CD14-positive monocyte (primary cell): Measurements from ENCODE around the gene GAK. TPM values are rescaled to one million over a fixed set of nuclear protein-coding genes. Genes with fewer than 3 reads are reported as not detected.

Source experiments
- DNase-seq, 3 donors: peaks; one replicate each; pipeline ENCODE4 v3.0.0-alpha.2; 2011 to 2022
- H2AFZ ChIP-seq: 2 replicates; pipeline ENCODE4 v1.6.0; 2012; ENCODE audit warnings: mild to moderate bottlenecking, low read depth, low read length, inconsistent platforms; ENCODE audit not compliant: insufficient read depth, poor library complexity, severe bottlenecking
- H3K27ac ChIP-seq, 2 donors: 1 replicate in 1 of 2; 2 replicates in 1 of 2; pipeline ENCODE4 v1.5.1; 2012 to 2013; ENCODE audit warnings: low read length in 2 of 2, control low read depth in 1 of 2, inconsistent platforms in 1 of 2, low read depth in 1 of 2, mild to moderate bottlenecking in 1 of 2
- H3K27me3 ChIP-seq, 2 donors: one replicate each; pipeline versions ENCODE4 v1.6.0 to v1.6.1; 2011 to 2013; ENCODE audit warnings: low read length in 2 of 2; ENCODE audit not compliant: control insufficient read depth in 2 of 2, insufficient read depth in 2 of 2
- H3K36me3 ChIP-seq, 2 donors: replicated peaks in 1 of 2; 1 replicate in 1 of 2; 2 replicates in 1 of 2; pipeline versions ENCODE4 v1.5.1 to v1.6.1; 2012 to 2013; ENCODE audit warnings: low read length in 2 of 2, control low read depth in 1 of 2, inconsistent platforms in 1 of 2, mild to moderate bottlenecking in 1 of 2; ENCODE audit not compliant: insufficient read depth in 2 of 2, control insufficient read depth in 1 of 2
- H3K4me1 ChIP-seq, 2 donors: 1 replicate in 1 of 2; 2 replicates in 1 of 2; pipeline versions ENCODE4 v1.5.1 to v1.6.1; 2012 to 2013; ENCODE audit warnings: low read length in 2 of 2, control low read depth in 1 of 2, inconsistent platforms in 1 of 2, mild to moderate bottlenecking in 1 of 2, moderate library complexity in 1 of 2; ENCODE audit not compliant: insufficient read depth in 2 of 2, control insufficient read depth in 1 of 2
- H3K4me2 ChIP-seq: replicated peaks from 2 replicates; pipeline ENCODE3; 2012; ENCODE audit warnings: low read length, moderate library complexity, mild to moderate bottlenecking; ENCODE audit not compliant: poor library complexity, severe bottlenecking; ENCODE audit errors: extremely low read depth
- H3K4me3 ChIP-seq, 3 experiments: fragments of 200-600 bp in 1 of 3; sonication (generic) in 1 of 3; replicated peaks in 1 of 3; 1 replicate in 2 of 3; 2 replicates in 1 of 3; pipeline ENCODE4 v1.5.1; 2011 to 2013; ENCODE audit warnings: low read length in 3 of 3, mild to moderate bottlenecking in 3 of 3, control low read depth in 2 of 3, low read depth in 2 of 3, inconsistent platforms in 1 of 3, moderate library complexity in 1 of 3
- H3K79me2 ChIP-seq: 2 replicates; pipeline ENCODE4 v1.6.0; 2012; ENCODE audit warnings: mild to moderate bottlenecking, control low read depth, inconsistent platforms, low read length, moderate library complexity; ENCODE audit not compliant: insufficient read depth
- H3K9ac ChIP-seq: 2 replicates; pipeline ENCODE4 v1.6.0; 2017; ENCODE audit warnings: low read length, mild to moderate bottlenecking; ENCODE audit not compliant: insufficient read depth, poor library complexity, severe bottlenecking
- H3K9me3 ChIP-seq, 2 donors: replicated peaks in 1 of 2; 1 replicate in 1 of 2; 2 replicates in 1 of 2; pipeline versions ENCODE4 v1.5.1 to v1.6.1; 2012 to 2013; ENCODE audit warnings: low read length in 2 of 2, control low read depth in 1 of 2; ENCODE audit not compliant: control insufficient read depth in 1 of 2, insufficient read depth in 1 of 2
- H4K20me1 ChIP-seq: 2 replicates; pipeline ENCODE4 v1.6.0; 2012; ENCODE audit warnings: mild to moderate bottlenecking, low read length, control low read depth, moderate library complexity; ENCODE audit not compliant: insufficient read depth
- H3K27ac Mint-ChIP-seq, 7 donors: one replicate each; pipeline ENCODE4 v1.8.0; 2020; ENCODE audit warnings: mild to moderate bottlenecking in 7 of 7, mixed read lengths in 7 of 7, moderate library complexity in 6 of 7, inconsistent platforms in 2 of 7
- H3K27me3 Mint-ChIP-seq, 3 donors: one replicate each; pipeline ENCODE4 v1.8.0; 2021 to 2022; ENCODE audit warnings: low read depth in 3 of 3, mild to moderate bottlenecking in 3 of 3, mixed read lengths in 3 of 3, moderate library complexity in 3 of 3, inconsistent platforms in 1 of 3
- H3K36me3 Mint-ChIP-seq, 2 donors: one replicate each; pipeline ENCODE4 v1.8.0; 2020; ENCODE audit warnings: mixed read lengths in 2 of 2, inconsistent platforms in 1 of 2, mild to moderate bottlenecking in 1 of 2
- H3K4me1 Mint-ChIP-seq: one replicate; pipeline ENCODE4 v1.8.0; 2020; ENCODE audit warnings: mild to moderate bottlenecking, mixed read lengths
- H3K4me3 Mint-ChIP-seq, 2 donors: one replicate each; pipeline ENCODE4 v1.8.0; 2020; ENCODE audit warnings: mild to moderate bottlenecking in 2 of 2, mixed read lengths in 2 of 2, moderate library complexity in 1 of 2
- H3K9me3 Mint-ChIP-seq, 7 donors: one replicate each; pipeline ENCODE4 v1.8.0; 2020 to 2022; ENCODE audit warnings: mixed read lengths in 7 of 7, mild to moderate bottlenecking in 6 of 7, moderate library complexity in 6 of 7, inconsistent platforms in 2 of 7
- CTCF ChIP-seq: fragments of 200-600 bp; IDR thresholded peaks from one replicate; pipeline ENCODE4 v1.8.0; 2022; ENCODE audit warnings: antibody characterized with exemption, mild to moderate bottlenecking
- WGBS: methylation state at CpG from one replicate; pipeline ENCODE4 v1.1.5; 2013; ENCODE audit warnings: missing lambda C conversion rate; ENCODE audit not compliant: insufficient coverage; 5-methylcytosine and 5-hydroxymethylcytosine counted together
- intact Hi-C, 2 donors: fragments of 100-400 bp; cut with micrococcal nuclease; formaldehyde crosslinking; loops; one replicate each; pipeline versions ENCODE4 v1.15.0 to v1.15.1; 2023
- polyA plus RNA-seq, 3 donors: library from polyadenylated mRNA; depleted of rRNA in 1 of 3; unstranded in 2 of 3; stranded (reverse) in 1 of 3; fragments of 300-500 nt in 2 of 3; fragments of >200 nt in 1 of 3; fragmentation: Illumina TruSeq in 2 of 3; gene quantifications; 1 replicate in 2 of 3; 2 replicates in 1 of 3; pipeline ENCODE4 v1.2.3, GENCODE V29; 2012 to 2021

The GAK gene
- polyA plus RNA-seq, 3 donors = 40.3 to 88.7 (median 54.9) TPM

GRCh38 chr4:965048-965765 is 33.1 kb upstream of the GAK start:
- H3K27ac Mint-ChIP-seq = no peak overlapping the region
- peaks cover 13 to 26% of the 10 kb centered on the region in 2 donors for H3K36me3 Mint-ChIP-seq
- no peaks in the 10 kb centered on the region for H3K9me3 Mint-ChIP-seq
- Histone ChIP-seq H3K9me3 (no peaks in the 10 kb centered on the region), H3K4me2 (no peak overlapping the region), H4K20me1 (peaks cover 21% of the 10 kb centered on the region), H3K27ac (no peak overlapping the region), H3K27me3 (peaks cover 0 to 15% of the 10 kb centered on the region in 2 donors), H3K9ac (no peak overlapping the region), H3K4me3 (no peak overlapping the region), H3K36me3 (peaks cover 18 to 63% of the 10 kb centered on the region in 2 donors), H3K4me1 (peaks cover under 1 to 1% of the 10 kb centered on the region in 2 donors), H3K79me2 (no peaks in the 10 kb centered on the region), H2AFZ (no peak overlapping the region)
- no peak for TF ChIP-seq CTCF
- H3K4me1 Mint-ChIP-seq = peaks cover under 1% of the 10 kb centered on the region
- WGBS = 93% methylated on average over 24 of the region's 26 CpGs
- intact Hi-C loops = no loop called here
- no peak overlapping the region for H3K4me3 Mint-ChIP-seq
- no peak for DNase-seq
- H3K27me3 Mint-ChIP-seq = peaks cover 2 to 11% (median 9%) of the 10 kb centered on the region in 3 donors

GRCh38 chr4:964346-965025 is 32.4 kb upstream of the GAK start:
- Mint-ChIP-seq H3K36me3 (peaks cover 13 to 25% of the 10 kb centered on the region in 2 donors), H3K27ac (no peak overlapping the region), H3K4me3 (no peak overlapping the region), H3K4me1 (no peaks in the 10 kb centered on the region), H3K9me3 (no peaks in the 10 kb centered on the region), H3K27me3 (peaks cover 2 to 11% (median 6%) of the 10 kb centered on the region in 3 donors)
- DNase-seq = no peak
- Histone ChIP-seq H3K27me3 (peaks cover 0 to 15% of the 10 kb centered on the region in 2 donors), H3K9me3 (no peaks in the 10 kb centered on the region), H4K20me1 (peaks cover 23% of the 10 kb centered on the region), H3K9ac (no peak overlapping the region), H3K4me2 (no peak overlapping the region), H3K4me3 (no peak overlapping the region), H3K36me3 (peaks cover 18 to 70% of the 10 kb centered on the region in 2 donors), H3K79me2 (no peaks in the 10 kb centered on the region), H3K27ac (no peak overlapping the region), H3K4me1 (no peaks in the 10 kb centered on the region), H2AFZ (no peak overlapping the region)
- TF ChIP-seq CTCF = no peak
- intact Hi-C loops = no loop called here
- 98% methylated on average over 19 of the region's 23 CpGs for WGBS
